ENCODE results near the gene FAM83B. TPM values are rescaled to one million over a fixed set of nuclear protein-coding genes. Genes with fewer than 3 reads are reported as not detected.

Gene FAM83B
- total and polyA plus RNA-seq, 2 of the 13 experiments (the other 11 are each of a cell fraction or from before 2014, with no cell fraction given): not detected

DNA sequence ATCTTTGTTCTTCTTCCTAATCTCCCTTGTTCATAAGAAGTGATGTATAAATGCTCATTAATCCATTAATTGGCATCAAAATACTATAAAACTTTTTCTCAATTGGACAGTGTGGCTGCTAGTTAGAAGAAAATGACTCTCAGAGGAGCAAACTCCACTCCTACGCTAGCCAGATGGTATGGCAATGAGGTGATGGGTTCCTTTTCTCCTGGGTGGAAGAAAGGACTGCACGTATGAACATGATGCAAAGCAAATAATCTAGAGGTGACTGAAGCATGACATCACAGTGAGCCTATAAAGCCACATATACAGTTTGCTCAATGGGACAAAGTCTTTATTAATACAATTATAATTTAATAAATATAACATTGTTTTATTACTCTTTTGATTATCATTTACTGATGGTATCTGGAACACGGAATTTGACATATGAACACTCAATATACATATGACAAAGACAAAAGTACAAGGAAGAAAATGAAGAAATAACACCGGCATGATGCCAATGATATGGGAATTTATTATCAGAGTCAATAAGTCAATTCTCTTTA lies 46.4 kb upstream of the FAM83B start:
- Histone ChIP-seq H3K27ac (ENCODE audit: extremely low read length, insufficient read depth, low read length) (no peak overlapping the region), H2AFZ (ENCODE audit: low read length) (no peak overlapping the region), H3K9ac (ENCODE audit: insufficient read depth, low read depth, low read length) (no peak overlapping the region), H4K20me1 (ENCODE audit: insufficient read depth, low read length) (no peaks in the 10 kb centered on the region), H3K4me2 (ENCODE audit: low read depth, low read length) (no peak overlapping the region), H3K79me2 (ENCODE audit: insufficient read depth, low read length) (no peaks in the 10 kb centered on the region), H3K27me3 (ENCODE audit: control insufficient read depth in 1 of 2, insufficient read depth in 2 of 2, low read length in 2 of 2) (no peaks in the 10 kb centered on the region), H3K4me1 (ENCODE audit: insufficient read depth, low read length) (no peaks in the 10 kb centered on the region), H3K36me3 (replicated peaks in 1 of 2; ENCODE audit: control insufficient read depth in 1 of 2, insufficient read depth in 2 of 2, low read length in 2 of 2) (no peaks in the 10 kb centered on the region), H3K9me3 (ENCODE audit: low read length) (peaks cover 26% of the 10 kb centered on the region), H3K4me3 (replicated peaks in 1 of 3; ENCODE audit: insufficient read depth in 1 of 3, low read depth in 2 of 3, low read length in 3 of 3) (no peak overlapping the region)
- WGBS (ENCODE audit: low lambda C conversion rate): 21% methylated on average over 4 of the region's 4 CpGs
- ATAC-seq: no peak
- in situ Hi-C loops (cut with HindIII; ENCODE audit: extremely low pct_ligation_motif_present, low pct_unique_long_range_greater_than_20kb) (no loop called here), intact Hi-C loops (cut with micrococcal nuclease; ENCODE audit: unreplicated experiment) (no loop called here)
- POLR2A ChIA-PET: no interaction called here
- no peak for FAIRE-seq
- TF ChIP-seq MAX (IDR thresholded peaks at IDR 0.05): no peak
- no peak for TF ChIP-seq STAG1 (CRISPR knock-in tag; IDR thresholded peaks at IDR 0.05)
- no peak for TF ChIP-seq ZNF883 (CRISPR knock-in tag; IDR thresholded peaks at IDR 0.05; ENCODE audit: not compliant biosample characterization)
- no peak for TF ChIP-seq ZKSCAN8 (CRISPR knock-in tag; IDR thresholded peaks at IDR 0.05; ENCODE audit: borderline replicate concordance)
- TF ChIP-seq, protein P1, sequence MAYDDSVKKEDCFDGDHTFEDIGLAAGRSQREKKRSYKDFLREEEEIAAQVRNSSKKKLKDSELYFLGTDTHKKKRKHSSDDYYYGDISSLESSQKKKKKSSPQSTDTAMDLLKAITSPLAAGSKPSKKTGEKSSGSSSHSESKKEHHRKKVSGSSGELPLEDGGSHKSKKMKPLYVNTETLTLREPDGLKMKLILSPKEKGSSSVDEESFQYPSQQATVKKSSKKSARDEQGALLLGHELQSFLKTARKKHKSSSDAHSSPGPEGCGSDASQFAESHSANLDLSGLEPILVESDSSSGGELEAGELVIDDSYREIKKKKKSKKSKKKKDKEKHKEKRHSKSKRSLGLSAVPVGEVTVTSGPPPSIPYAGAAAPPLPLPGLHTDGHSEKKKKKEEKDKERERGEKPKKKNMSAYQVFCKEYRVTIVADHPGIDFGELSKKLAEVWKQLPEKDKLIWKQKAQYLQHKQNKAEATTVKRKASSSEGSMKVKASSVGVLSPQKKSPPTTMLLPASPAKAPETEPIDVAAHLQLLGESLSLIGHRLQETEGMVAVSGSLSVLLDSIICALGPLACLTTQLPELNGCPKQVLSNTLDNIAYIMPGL (CRISPR knock-in tag; IDR thresholded peaks at IDR 0.05; ENCODE audit: borderline replicate concordance in 1 of 2, low read depth in 1 of 2): no peak
- no peak for TF ChIP-seq RFX3 (CRISPR knock-in tag; IDR thresholded peaks at IDR 0.05)
- no peak for TF ChIP-seq KDM6A (CRISPR knock-in tag; IDR thresholded peaks at IDR 0.05; ENCODE audit: low read depth)
- no peak for TF ChIP-seq SETDB1 (CRISPR knock-in tag; IDR thresholded peaks at IDR 0.05; ENCODE audit: borderline replicate concordance)
- TF ChIP-seq KDM4B (CRISPR knock-in tag; IDR thresholded peaks at IDR 0.05): no peak
- TF ChIP-seq KLF13 (CRISPR knock-in tag; IDR thresholded peaks at IDR 0.05): no peak
- TF ChIP-seq ZNF430 (CRISPR knock-in tag; IDR thresholded peaks at IDR 0.05): no peak
- TF ChIP-seq IKZF1 (IDR thresholded peaks at IDR 0.05): no peak
- TF ChIP-seq ZNF550 (CRISPR knock-in tag; IDR thresholded peaks at IDR 0.05; ENCODE audit: borderline replicate concordance): no peak
- TF ChIP-seq ZNF660 (CRISPR knock-in tag; IDR thresholded peaks at IDR 0.05; ENCODE audit: borderline replicate concordance, low read depth): no peak
- TF ChIP-seq, protein P2, sequence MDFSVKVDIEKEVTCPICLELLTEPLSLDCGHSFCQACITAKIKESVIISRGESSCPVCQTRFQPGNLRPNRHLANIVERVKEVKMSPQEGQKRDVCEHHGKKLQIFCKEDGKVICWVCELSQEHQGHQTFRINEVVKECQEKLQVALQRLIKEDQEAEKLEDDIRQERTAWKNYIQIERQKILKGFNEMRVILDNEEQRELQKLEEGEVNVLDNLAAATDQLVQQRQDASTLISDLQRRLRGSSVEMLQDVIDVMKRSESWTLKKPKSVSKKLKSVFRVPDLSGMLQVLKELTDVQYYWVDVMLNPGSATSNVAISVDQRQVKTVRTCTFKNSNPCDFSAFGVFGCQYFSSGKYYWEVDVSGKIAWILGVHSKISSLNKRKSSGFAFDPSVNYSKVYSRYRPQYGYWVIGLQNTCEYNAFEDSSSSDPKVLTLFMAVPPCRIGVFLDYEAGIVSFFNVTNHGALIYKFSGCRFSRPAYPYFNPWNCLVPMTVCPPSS (IDR thresholded peaks at IDR 0.05): no peak
- no peak for TF ChIP-seq HCFC1 (IDR thresholded peaks at IDR 0.05; ENCODE audit: low read depth, low read length)
- TF ChIP-seq ZNF234 (CRISPR knock-in tag; conservative IDR thresholded peaks at IDR 0.05): no peak
- TF ChIP-seq DMAP1 (CRISPR knock-in tag; IDR thresholded peaks at IDR 0.05): no peak
- CTCF ChIA-PET (ENCODE audit: low intra/inter-chr PET ratio, low total read pairs): no interaction called here
- BruUV-seq (replicated peaks): no TSS peak
- no peak for DNase-seq (ENCODE audit: low spot score)

Measured in HepG2 (cell line).